Neural cell (in vitro differentiated cells): ENCODE results near the gene DNMBP. TPM values are rescaled to one million over a fixed set of nuclear protein-coding genes. Genes with fewer than 3 reads are reported as not detected.
"Not testable (repeated sequence)": the region's sequence is repeated elsewhere in the genome, so short reads cannot be mapped to it uniquely, and the experiment has no call there.

Source experiments
- H2AFZ ChIP-seq: fragments of 200-600, 300-800 bp; sonication (generic), shearing (Covaris generic); 2 replicates; pipeline ENCODE4 v1.6.0; 2014; ENCODE audit warnings: low read depth, mild to moderate bottlenecking, antibody characterized with exemption, low read length, moderate library complexity
- H3F3A ChIP-seq: fragments of 200-600 bp; shearing (Covaris generic); 2 replicates; pipeline ENCODE4 v1.6.1; 2016; ENCODE audit warnings: mild to moderate bottlenecking, moderate library complexity, mixed read lengths, antibody characterized with exemption, low read length; ENCODE audit not compliant: insufficient read depth, poor library complexity, severe bottlenecking
- H3K27ac ChIP-seq: fragments of 200-600, 300-800 bp; sonication (generic), shearing (Covaris generic); 2 replicates; pipeline ENCODE4 v1.5.1; 2014; ENCODE audit warnings: mild to moderate bottlenecking, low read length, moderate library complexity
- H3K27me3 ChIP-seq: fragments of 300-800, 200-600 bp; sonication (generic), shearing (Covaris generic); 2 replicates; pipeline ENCODE4 v1.6.0; 2014; ENCODE audit warnings: mild to moderate bottlenecking, low read depth, low read length, moderate library complexity; ENCODE audit not compliant: insufficient read depth
- H3K36me3 ChIP-seq: fragments of 300-800, 200-600 bp; sonication (generic), shearing (Covaris generic); 2 replicates; pipeline ENCODE4 v1.5.1; 2014; ENCODE audit warnings: mild to moderate bottlenecking, antibody characterized with exemption, low read length, moderate library complexity; ENCODE audit not compliant: insufficient read depth
- H3K4me2 ChIP-seq: fragments of 300-800, 200-600 bp; sonication (generic), shearing (Covaris generic); 2 replicates; pipeline ENCODE4 v1.6.0; 2014; ENCODE audit warnings: mild to moderate bottlenecking, low read length
- H3K4me3 ChIP-seq: fragments of 300-800, 200-600 bp; sonication (generic), shearing (Covaris generic); 2 replicates; pipeline ENCODE4 v1.5.1; 2014; ENCODE audit warnings: mild to moderate bottlenecking, low read length, moderate library complexity
- H3K79me2 ChIP-seq: fragments of 200-600 bp; shearing (Covaris generic); replicated peaks from 2 replicates; pipeline ENCODE4 v1.6.0; 2014; ENCODE audit warnings: mild to moderate bottlenecking, low read length, moderate library complexity; ENCODE audit not compliant: insufficient read depth
- H3K9ac ChIP-seq: fragments of 300-800, 200-600 bp; sonication (generic), shearing (Covaris generic); 2 replicates; pipeline ENCODE4 v1.6.1; 2016; ENCODE audit warnings: mild to moderate bottlenecking, low read length, mixed read lengths
- H3K9me2 ChIP-seq: fragments of 200-600 bp; shearing (Covaris generic); 2 replicates; pipeline ENCODE4 v1.6.1; 2016; ENCODE audit warnings: mild to moderate bottlenecking, low read length, mixed read lengths; ENCODE audit not compliant: insufficient read depth
- H3K9me3 ChIP-seq: fragments of 200-600, 300-800 bp; sonication (generic), shearing (Covaris generic); 2 replicates; pipeline ENCODE4 v1.6.1; 2016; ENCODE audit warnings: mild to moderate bottlenecking, mixed run types, low read length, moderate library complexity, mixed read lengths
- H4K20me1 ChIP-seq: fragments of 200-600 bp; shearing (Covaris generic); 2 replicates; pipeline ENCODE4 v1.6.1; 2016; ENCODE audit warnings: mild to moderate bottlenecking, mixed run types; ENCODE audit not compliant: insufficient read depth
- EP300 ChIP-seq: fragments of 450-650 bp; conservative IDR thresholded peaks from 2 replicates; pipeline ENCODE4 v1.6.1; 2014; ENCODE audit warnings: antibody characterized with exemption, mild to moderate bottlenecking, moderate library complexity; ENCODE audit not compliant: poor library complexity, severe bottlenecking
- EZH2 ChIP-seq: fragments of 200-600, 300-800 bp; shearing (Covaris generic), sonication (generic); IDR thresholded peaks from 2 replicates; pipeline ENCODE4 v1.6.1; 2014; ENCODE audit warnings: antibody characterized with exemption, low read length, borderline replicate concordance, mild to moderate bottlenecking; ENCODE audit not compliant: insufficient read depth, poor library complexity, severe bottlenecking
- MXI1 ChIP-seq: fragments of 450-650 bp; conservative IDR thresholded peaks from 2 replicates; pipeline ENCODE4 v1.6.1; 2014; ENCODE audit warnings: antibody characterized with exemption, mild to moderate bottlenecking; ENCODE audit not compliant: poor library complexity, severe bottlenecking
- POLR2AphosphoS5 ChIP-seq: IDR thresholded peaks from 2 replicates; pipeline ENCODE4 v1.6.1; 2012
- RAD21 ChIP-seq: fragments of 450-650 bp; conservative IDR thresholded peaks from 2 replicates; pipeline ENCODE4 v1.6.1; 2014; ENCODE audit warnings: antibody characterized with exemption, mild to moderate bottlenecking, moderate library complexity
- SMC3 ChIP-seq: fragments of 450-650 bp; conservative IDR thresholded peaks from 2 replicates; pipeline ENCODE4 v1.6.1; 2014; ENCODE audit warnings: antibody characterized with exemption, mild to moderate bottlenecking, moderate library complexity; ENCODE audit not compliant: poor library complexity
- TAF1 ChIP-seq: IDR thresholded peaks from 2 replicates; pipeline ENCODE4 v1.6.1; 2012; ENCODE audit warnings: low read depth
- polyA plus RNA-seq: library from polyadenylated mRNA; depleted of rRNA; stranded (reverse); fragments of >200 nt; gene quantifications from 2 replicates; pipeline ENCODE4 v1.2.3, GENCODE V29; 2014
- TF ChIP-seq, protein P1 (sequence below): fragments of 450-650 bp; IDR thresholded peaks from 2 replicates; pipeline ENCODE4 v1.5.1; 2014; ENCODE audit warnings: antibody characterized with exemption, mild to moderate bottlenecking, moderate library complexity; ENCODE audit not compliant: poor library complexity, severe bottlenecking
- TF ChIP-seq, protein P2 (sequence below): IDR thresholded peaks from 2 replicates; pipeline ENCODE4 v1.6.1; 2012; ENCODE audit warnings: borderline replicate concordance

The DNMBP gene
- polyA plus RNA-seq, 1 donor from 2014 or later, result 2.3 TPM

DNA sequence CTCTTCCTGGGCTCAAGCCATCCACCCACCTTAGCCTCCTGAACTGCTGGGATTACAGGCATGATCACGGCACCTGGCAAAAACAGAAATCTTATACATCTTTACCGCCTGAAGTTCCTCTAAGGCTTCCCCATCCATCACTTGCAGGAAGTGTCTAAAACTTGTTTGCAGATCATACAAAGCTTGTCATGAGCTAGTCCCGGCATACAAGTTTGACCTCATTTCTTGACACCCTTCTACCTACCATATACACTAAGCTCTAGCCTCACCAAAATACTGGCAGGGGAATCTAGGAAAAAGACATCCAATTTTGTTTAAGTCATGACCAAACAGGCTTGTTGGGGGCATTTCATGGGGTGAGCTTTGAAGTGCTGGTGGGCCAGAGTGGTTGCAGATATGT is 14.5 kb downstream of the DNMBP start:
- Histone ChIP-seq H3K4me2 (no peak overlapping the region), H3K4me3 (no peak overlapping the region), H3K79me2 (no peaks in the 10 kb centered on the region)

DNA sequence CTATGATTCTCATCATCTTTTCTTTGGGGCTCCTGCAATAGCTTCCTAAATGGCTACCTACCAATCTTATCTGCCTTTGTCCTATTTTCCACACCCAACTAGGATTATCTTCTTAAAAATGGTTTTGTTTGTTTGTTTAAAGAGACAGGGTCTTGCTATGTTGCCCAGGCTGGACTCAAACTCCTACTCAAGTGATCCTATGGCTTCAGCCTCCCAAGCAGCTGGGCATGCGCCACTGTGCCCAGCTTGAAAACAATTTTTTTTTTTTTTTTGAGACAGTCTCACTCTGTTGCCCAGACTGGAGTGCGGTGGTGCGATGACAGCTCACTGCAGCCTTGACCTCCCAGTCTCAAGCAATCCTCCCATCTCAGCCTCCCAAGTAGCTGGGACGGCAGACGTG is 14.9 kb downstream of the DNMBP start:
- Histone ChIP-seq H4K20me1 (no peaks in the 10 kb centered on the region), H3K27ac (no peak overlapping the region), H3K9me3 (no peaks in the 10 kb centered on the region), H3K4me3 (no peak overlapping the region), H3K36me3 (no peaks in the 10 kb centered on the region), H3F3A (no peaks in the 10 kb centered on the region), H2AFZ (no peak overlapping the region), H3K4me2 (no peak overlapping the region), H3K79me2 (no peaks in the 10 kb centered on the region), H3K9ac (no peak overlapping the region), H3K27me3 (no peaks in the 10 kb centered on the region), H3K9me2 (no peaks in the 10 kb centered on the region)
- TF ChIP-seq MXI1, result no peak
- TF ChIP-seq, protein P1, sequence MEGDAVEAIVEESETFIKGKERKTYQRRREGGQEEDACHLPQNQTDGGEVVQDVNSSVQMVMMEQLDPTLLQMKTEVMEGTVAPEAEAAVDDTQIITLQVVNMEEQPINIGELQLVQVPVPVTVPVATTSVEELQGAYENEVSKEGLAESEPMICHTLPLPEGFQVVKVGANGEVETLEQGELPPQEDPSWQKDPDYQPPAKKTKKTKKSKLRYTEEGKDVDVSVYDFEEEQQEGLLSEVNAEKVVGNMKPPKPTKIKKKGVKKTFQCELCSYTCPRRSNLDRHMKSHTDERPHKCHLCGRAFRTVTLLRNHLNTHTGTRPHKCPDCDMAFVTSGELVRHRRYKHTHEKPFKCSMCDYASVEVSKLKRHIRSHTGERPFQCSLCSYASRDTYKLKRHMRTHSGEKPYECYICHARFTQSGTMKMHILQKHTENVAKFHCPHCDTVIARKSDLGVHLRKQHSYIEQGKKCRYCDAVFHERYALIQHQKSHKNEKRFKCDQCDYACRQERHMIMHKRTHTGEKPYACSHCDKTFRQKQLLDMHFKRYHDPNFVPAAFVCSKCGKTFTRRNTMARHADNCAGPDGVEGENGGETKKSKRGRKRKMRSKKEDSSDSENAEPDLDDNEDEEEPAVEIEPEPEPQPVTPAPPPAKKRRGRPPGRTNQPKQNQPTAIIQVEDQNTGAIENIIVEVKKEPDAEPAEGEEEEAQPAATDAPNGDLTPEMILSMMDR, result no peak

More for the DNA sequence above, 14.5 kb downstream of the DNMBP start:
- Histone ChIP-seq H3F3A (no peaks in the 10 kb centered on the region), H3K9ac (no peak overlapping the region), H3K9me2 (no peaks in the 10 kb centered on the region), H2AFZ (no peak overlapping the region), H4K20me1 (no peaks in the 10 kb centered on the region), H3K27me3 (no peaks in the 10 kb centered on the region), H3K9me3 (no peaks in the 10 kb centered on the region), H3K27ac (no peak overlapping the region), H3K36me3 (no peaks in the 10 kb centered on the region)
- TF ChIP-seq POLR2AphosphoS5, result no peak
- TF ChIP-seq TAF1, result no peak
- TF ChIP-seq EP300, result no peak

DNA sequence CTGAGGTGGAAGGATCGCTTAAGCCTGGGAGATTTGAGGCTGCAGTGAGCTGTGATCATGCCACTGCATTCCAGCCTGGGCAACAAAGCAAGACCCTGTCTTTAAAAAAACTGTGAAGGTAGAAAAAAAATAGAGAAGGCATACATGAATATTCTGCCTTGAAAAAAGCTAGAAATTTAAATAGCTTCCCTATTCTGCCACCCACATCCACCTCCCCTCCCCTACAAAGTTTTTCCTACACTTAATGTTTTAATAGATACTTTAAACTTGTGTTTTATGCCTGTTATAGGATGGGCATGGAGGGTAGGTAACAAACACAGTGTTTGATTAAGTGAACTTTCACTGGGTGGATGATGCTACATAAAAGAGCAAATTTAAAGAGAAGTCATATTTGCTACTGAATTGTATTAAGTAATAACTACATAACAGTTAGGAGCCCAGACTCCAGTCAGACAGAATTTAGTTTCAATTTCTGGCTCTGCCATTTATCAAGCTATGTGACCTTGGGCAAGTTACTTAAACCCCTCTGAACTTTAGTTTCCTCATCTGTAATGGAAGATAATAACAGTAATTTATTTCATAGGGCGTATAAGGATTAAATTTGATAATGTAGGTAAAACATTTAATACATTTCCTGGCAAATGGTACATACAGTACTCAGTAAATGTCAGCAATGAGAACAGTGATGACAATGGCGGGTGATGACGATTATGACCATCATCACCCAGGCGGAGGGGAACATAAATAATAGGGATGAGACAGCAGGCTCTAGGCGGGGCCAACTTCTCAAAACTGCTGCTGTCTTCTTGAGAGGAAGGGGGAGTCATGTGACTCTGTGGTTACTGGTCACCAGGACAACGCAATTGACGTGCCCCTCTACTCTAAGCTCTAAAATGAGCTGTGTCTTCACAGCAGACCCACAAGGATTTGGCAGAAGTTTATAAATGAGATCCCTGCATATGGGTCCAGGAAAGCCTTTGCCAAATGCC is 15.8 kb downstream of the DNMBP start:
- no peak overlapping the region for H3K4me2 ChIP-seq
- no peak overlapping the region for H3K4me3 ChIP-seq
- no peaks in the 10 kb centered on the region for H3K79me2 ChIP-seq
- H3K9me3 ChIP-seq, result no peaks in the 10 kb centered on the region
- no peaks in the 10 kb centered on the region for H4K20me1 ChIP-seq
- no peak overlapping the region for H2AFZ ChIP-seq
- no peaks in the 10 kb centered on the region for H3K9me2 ChIP-seq
- H3F3A ChIP-seq, result no peaks in the 10 kb centered on the region
- H3K27ac ChIP-seq, result no peak overlapping the region
- TF ChIP-seq TAF1 (no peak), SMC3 (no peak), EZH2 (no peak), RAD21 (no peak), MXI1 (no peak), EP300 (no peak), POLR2AphosphoS5 (no peak)
- TF ChIP-seq, protein P2, sequence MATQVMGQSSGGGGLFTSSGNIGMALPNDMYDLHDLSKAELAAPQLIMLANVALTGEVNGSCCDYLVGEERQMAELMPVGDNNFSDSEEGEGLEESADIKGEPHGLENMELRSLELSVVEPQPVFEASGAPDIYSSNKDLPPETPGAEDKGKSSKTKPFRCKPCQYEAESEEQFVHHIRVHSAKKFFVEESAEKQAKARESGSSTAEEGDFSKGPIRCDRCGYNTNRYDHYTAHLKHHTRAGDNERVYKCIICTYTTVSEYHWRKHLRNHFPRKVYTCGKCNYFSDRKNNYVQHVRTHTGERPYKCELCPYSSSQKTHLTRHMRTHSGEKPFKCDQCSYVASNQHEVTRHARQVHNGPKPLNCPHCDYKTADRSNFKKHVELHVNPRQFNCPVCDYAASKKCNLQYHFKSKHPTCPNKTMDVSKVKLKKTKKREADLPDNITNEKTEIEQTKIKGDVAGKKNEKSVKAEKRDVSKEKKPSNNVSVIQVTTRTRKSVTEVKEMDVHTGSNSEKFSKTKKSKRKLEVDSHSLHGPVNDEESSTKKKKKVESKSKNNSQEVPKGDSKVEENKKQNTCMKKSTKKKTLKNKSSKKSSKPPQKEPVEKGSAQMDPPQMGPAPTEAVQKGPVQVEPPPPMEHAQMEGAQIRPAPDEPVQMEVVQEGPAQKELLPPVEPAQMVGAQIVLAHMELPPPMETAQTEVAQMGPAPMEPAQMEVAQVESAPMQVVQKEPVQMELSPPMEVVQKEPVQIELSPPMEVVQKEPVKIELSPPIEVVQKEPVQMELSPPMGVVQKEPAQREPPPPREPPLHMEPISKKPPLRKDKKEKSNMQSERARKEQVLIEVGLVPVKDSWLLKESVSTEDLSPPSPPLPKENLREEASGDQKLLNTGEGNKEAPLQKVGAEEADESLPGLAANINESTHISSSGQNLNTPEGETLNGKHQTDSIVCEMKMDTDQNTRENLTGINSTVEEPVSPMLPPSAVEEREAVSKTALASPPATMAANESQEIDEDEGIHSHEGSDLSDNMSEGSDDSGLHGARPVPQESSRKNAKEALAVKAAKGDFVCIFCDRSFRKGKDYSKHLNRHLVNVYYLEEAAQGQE, result no peak
- TF ChIP-seq, protein P1, result no peak
- H3K9ac ChIP-seq, result no peak overlapping the region
- no peaks in the 10 kb centered on the region for H3K36me3 ChIP-seq
- no peaks in the 10 kb centered on the region for H3K27me3 ChIP-seq

DNA sequence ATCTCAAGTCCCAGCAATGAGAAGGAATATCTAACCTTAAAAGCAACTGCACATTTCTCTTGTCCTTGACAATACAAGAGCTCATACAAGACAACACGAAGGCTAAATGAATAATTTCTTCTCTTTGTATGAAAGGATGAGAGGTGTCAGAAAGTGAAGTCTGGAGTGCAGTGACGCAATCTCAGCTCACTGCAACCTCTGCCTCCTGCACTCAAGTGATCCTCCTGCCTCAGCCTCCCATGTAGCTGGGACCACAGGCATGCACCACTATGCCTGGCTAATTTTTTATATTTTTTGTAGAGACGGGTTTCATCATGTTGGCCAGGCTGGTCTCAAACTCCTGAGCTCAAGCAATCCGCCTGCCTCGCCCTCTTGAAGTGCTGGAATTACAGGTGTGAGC is 24.1 kb downstream of the DNMBP start:
- not testable (repeated sequence) for H3K4me2 ChIP-seq, H3K36me3 ChIP-seq, H3F3A ChIP-seq, H3K9me2 ChIP-seq, H2AFZ ChIP-seq, H3K27ac ChIP-seq, H3K9me3 ChIP-seq, H4K20me1 ChIP-seq, H3K27me3 ChIP-seq, H3K4me3 ChIP-seq, H3K9ac ChIP-seq, H3K79me2 ChIP-seq
